H1 (cell line): ENCODE results near the gene CENPF. TPM values are rescaled to one million over a fixed set of nuclear protein-coding genes. Genes with fewer than 3 reads are reported as not detected.

Source experiments
- CTCF ChIA-PET: fragments of 300-600 bp; sonication (Branson Sonifier 250); formaldehyde crosslinking; loops from one replicate; lab custom pipeline; 2021; ENCODE audit not compliant: partially characterized antibody; lab: Charles Lee
- POLR2A ChIA-PET: fragments of 300-600 bp; sonication (Branson Sonifier 250); formaldehyde crosslinking; loops from one replicate; lab custom pipeline; 2021; ENCODE audit warnings: inconsistent platforms; ENCODE audit not compliant: partially characterized antibody; lab: Charles Lee
- DNase-seq, 2 experiments: peaks; one replicate each; pipeline versions ENCODE4 v3.0.0 to v3.0.0-alpha.2; 2010 to 2022; ENCODE audit warnings: low spot score in 2 of 2, low read depth in 1 of 2, mixed read lengths in 1 of 2
- FAIRE-seq: peaks from 2 replicates; lab custom pipeline; 2011; peaks lifted over from hg19 to GRCh38; lab: Jason Lieb, UNC
- H2AFZ ChIP-seq: 2 replicates; pipeline ENCODE4 v1.8.1; 2012; ENCODE audit warnings: low read length, inconsistent platforms
- H2AK5ac ChIP-seq: 2 replicates; pipeline ENCODE4 v1.6.1; 2013; ENCODE audit warnings: low read depth, low read length
- H2BK120ac ChIP-seq: replicated peaks from 2 replicates; pipeline ENCODE3; 2013; ENCODE audit warnings: low read depth, low read length, inconsistent platforms
- H2BK12ac ChIP-seq: 2 replicates; pipeline ENCODE4 v1.6.1; 2013; ENCODE audit warnings: low read depth, low read length
- H2BK15ac ChIP-seq: 2 replicates; pipeline ENCODE4 v1.6.1; 2013; ENCODE audit warnings: low read length
- H2BK20ac ChIP-seq: 2 replicates; pipeline ENCODE4 v1.6.1; 2013; ENCODE audit warnings: low read length
- H2BK5ac ChIP-seq: 2 replicates; pipeline ENCODE4 v1.6.1; 2013; ENCODE audit warnings: low read depth, low read length
- H3K14ac ChIP-seq: 2 replicates; pipeline ENCODE4 v1.6.1; 2013; ENCODE audit warnings: inconsistent platforms; ENCODE audit not compliant: insufficient read length
- H3K18ac ChIP-seq: 2 replicates; pipeline ENCODE4 v1.6.1; 2013; ENCODE audit warnings: low read length; ENCODE audit errors: extremely low read depth
- H3K23ac ChIP-seq: 2 replicates; pipeline ENCODE4 v1.6.1; 2013; ENCODE audit warnings: inconsistent platforms; ENCODE audit not compliant: insufficient read length
- H3K23me2 ChIP-seq: 2 replicates; pipeline ENCODE4 v1.6.1; 2013; ENCODE audit warnings: low read depth, low read length
- H3K27ac ChIP-seq: 2 replicates; pipeline ENCODE4 v1.6.1; 2011; ENCODE audit warnings: low read depth, low read length, inconsistent platforms
- H3K27me3 ChIP-seq, 4 experiments: replicated peaks in 1 of 4; 1 replicate in 1 of 4; 2 replicates in 3 of 4; pipeline versions ENCODE4 v1.6.1 to v1.8.1; 2011 to 2013; ENCODE audit warnings: low read length in 3 of 4, mild to moderate bottlenecking in 3 of 4, inconsistent platforms in 2 of 4, mixed read lengths in 2 of 4, moderate library complexity in 1 of 4; ENCODE audit not compliant: control insufficient read depth in 3 of 4, insufficient read depth in 3 of 4; ENCODE audit errors: extremely low read depth in 1 of 4
- H3K36me3 ChIP-seq, 4 experiments: 2 replicates each; pipeline versions ENCODE4 v1.6.1 to v1.8.1; 2011 to 2013; ENCODE audit warnings: mild to moderate bottlenecking in 4 of 4, low read length in 3 of 4, moderate library complexity in 2 of 4, control low read depth in 1 of 4, inconsistent platforms in 1 of 4; ENCODE audit not compliant: insufficient read depth in 4 of 4, control insufficient read depth in 2 of 4
- H3K4ac ChIP-seq: replicated peaks from 2 replicates; pipeline ENCODE3; 2013; ENCODE audit warnings: low read length, low read depth, mixed read lengths, inconsistent platforms; ENCODE audit not compliant: insufficient read length
- H3K4me1 ChIP-seq, 4 experiments: replicated peaks in 1 of 4; 1 replicate in 1 of 4; 2 replicates in 3 of 4; pipeline versions ENCODE4 v1.6.1 to v1.8.1; 2011 to 2013; ENCODE audit warnings: low read length in 3 of 4, inconsistent platforms in 2 of 4, mixed read lengths in 1 of 4; ENCODE audit not compliant: insufficient read depth in 4 of 4, control insufficient read depth in 3 of 4
- H3K4me2 ChIP-seq, 2 experiments: 2 replicates each; pipeline versions ENCODE4 v1.6.1 to v1.8.1; 2011 to 2013; ENCODE audit warnings: low read depth in 2 of 2, low read length in 2 of 2, control low read depth in 1 of 2, inconsistent platforms in 1 of 2, mild to moderate bottlenecking in 1 of 2; ENCODE audit not compliant: insufficient read depth in 1 of 2
- H3K4me3 ChIP-seq, 4 experiments: fragments of 200-600, 300-600 bp in 1 of 4; sonication (generic), shearing (Covaris generic), sonication (Bioruptor Twin) in 1 of 4; 2 replicates each; pipeline versions ENCODE4 v1.5.1 to v1.8.1; 2011 to 2016; ENCODE audit warnings: low read length in 4 of 4, low read depth in 3 of 4, control low read depth in 2 of 4, inconsistent platforms in 2 of 4, mild to moderate bottlenecking in 2 of 4, mixed read lengths in 1 of 4, moderate library complexity in 1 of 4; ENCODE audit not compliant: insufficient read depth in 2 of 4; ENCODE audit errors: extremely low read depth in 1 of 4
- H3K56ac ChIP-seq: replicated peaks from 2 replicates; pipeline ENCODE3; 2013; ENCODE audit warnings: low read depth, mild to moderate bottlenecking, mixed read lengths, low read length, inconsistent platforms; ENCODE audit not compliant: insufficient read length
- H3K79me1 ChIP-seq: 2 replicates; pipeline ENCODE4 v1.6.1; 2013; ENCODE audit warnings: low read depth, low read length, control low read depth
- H3K79me2 ChIP-seq, 2 experiments: 2 replicates each; pipeline versions ENCODE4 v1.6.1 to v1.8.1; 2012 to 2013; ENCODE audit warnings: low read length in 2 of 2, mild to moderate bottlenecking in 2 of 2, inconsistent platforms in 1 of 2; ENCODE audit not compliant: insufficient read depth in 2 of 2, control insufficient read depth in 1 of 2
- H3K9ac ChIP-seq, 4 experiments: replicated peaks in 1 of 4; 1 replicate in 1 of 4; 2 replicates in 3 of 4; pipeline versions ENCODE4 v1.6.1 to v1.8.1; 2011 to 2013; ENCODE audit warnings: low read depth in 3 of 4, low read length in 3 of 4, control low read depth in 2 of 4, mild to moderate bottlenecking in 2 of 4, moderate library complexity in 2 of 4, inconsistent platforms in 1 of 4; ENCODE audit errors: extremely low read depth in 1 of 4
- H3K9me3 ChIP-seq, 2 experiments: 2 replicates each; pipeline versions ENCODE4 v1.6.1 to v1.8.1; 2012 to 2013; ENCODE audit warnings: mild to moderate bottlenecking in 2 of 2, moderate library complexity in 2 of 2, control low read depth in 1 of 2, inconsistent platforms in 1 of 2, low read depth in 1 of 2, low read length in 1 of 2, mixed read lengths in 1 of 2; ENCODE audit not compliant: insufficient read depth in 2 of 2
- H4K20me1 ChIP-seq, 2 experiments: replicated peaks in 1 of 2; 2 replicates each; pipeline versions ENCODE3 to v1.8.1; 2011 to 2013; ENCODE audit warnings: inconsistent platforms in 2 of 2, low read length in 2 of 2, mild to moderate bottlenecking in 1 of 2; ENCODE audit not compliant: insufficient read depth in 2 of 2, control insufficient read depth in 1 of 2
- H4K5ac ChIP-seq: 2 replicates; pipeline ENCODE4 v1.6.1; 2013; ENCODE audit warnings: low read length, low read depth, mixed read lengths, inconsistent platforms; ENCODE audit not compliant: insufficient read length
- H4K8ac ChIP-seq: 2 replicates; pipeline ENCODE4 v1.8.0; 2013; ENCODE audit warnings: mild to moderate bottlenecking, moderate library complexity, low read length, inconsistent platforms; ENCODE audit not compliant: insufficient read depth; ENCODE audit errors: extremely low read depth
- H4K91ac ChIP-seq: replicated peaks from 2 replicates; pipeline ENCODE3; 2013; ENCODE audit warnings: low read length, mixed read lengths, inconsistent platforms; ENCODE audit not compliant: insufficient read length
- MAFK ChIP-seq: IDR thresholded peaks from 2 replicates; pipeline ENCODE4 v1.6.1; 2012; ENCODE audit warnings: low read depth, mild to moderate bottlenecking, improper control_type of control experiment, low read length
- WGBS, 2 experiments: shearing (Covaris generic) in 1 of 2; methylation state at CpG; one replicate each; pipeline versions ENCODE4 v1.1.6 to v1.1.7; 2013 to 2015; ENCODE audit warnings: low lambda C conversion rate in 2 of 2, mixed read lengths in 2 of 2, inconsistent platforms in 1 of 2, low coverage in 1 of 2, missing lambda C conversion rate in 1 of 2; ENCODE audit not compliant: insufficient replicate concordance in 2 of 2, insufficient coverage in 1 of 2, insufficient read length in 1 of 2; ENCODE audit errors: extremely low coverage in 1 of 2, missing lambda C conversion rate in 1 of 2; 5-methylcytosine and 5-hydroxymethylcytosine counted together
- polyA plus RNA-seq, 7 experiments: library from polyadenylated mRNA; depleted of rRNA in 3 of 7; stranded (reverse) in 5 of 7; unstranded in 2 of 7; fragments of >200 nt in 5 of 7; fragments of 200-250 nt in 2 of 7; gene quantifications; 1 replicate in 5 of 7; 2 replicates in 1 of 7; 4 replicates in 1 of 7; pipeline versions ENCODE4 v1.2.1 to v1.2.3, GENCODE V29; 2011 to 2013; ENCODE audit warnings: missing spikeins in 2 of 7, mixed read lengths in 2 of 7
- total RNA-seq: library from RNA; stranded (reverse); fragmentation: NEBNext Ultra II Directional; extraction: Animal tissue kit (Norgen Biotek cat#: 25700); gene quantifications from 2 replicates; pipeline ENCODE4 v1.2.1, GENCODE V29; 2021

The CENPF gene
- total and polyA plus RNA-seq, 2 of the 8 experiments (the other 6 are each of a cell fraction or from before 2014, with no cell fraction given): 13.7 to 170 TPM

DNA sequence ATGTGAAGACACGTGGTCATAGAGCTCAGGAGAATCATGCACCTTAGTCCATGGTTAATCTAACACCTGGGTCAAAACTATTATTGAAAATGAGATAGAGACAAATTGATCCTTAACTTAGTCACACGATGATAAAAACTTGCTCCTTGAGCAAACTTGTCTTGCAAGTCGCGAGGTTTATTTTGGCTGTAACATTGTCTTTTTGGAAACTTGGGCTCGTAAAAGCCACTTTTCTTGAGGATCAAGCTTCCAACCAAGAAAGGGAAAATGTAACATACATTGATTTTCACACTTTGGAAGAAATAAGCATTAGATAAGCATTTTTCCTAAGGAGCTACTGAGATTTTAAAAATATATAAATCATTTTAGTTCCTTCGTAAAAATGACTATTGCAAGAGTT is 19.9 kb upstream of the CENPF start:
- no peaks in the 10 kb centered on the region for H3K23me2 ChIP-seq
- H2BK120ac ChIP-seq: no peak overlapping the region
- no peak overlapping the region for H4K5ac ChIP-seq
- peaks cover 3 to 9% (median 7%) of the 10 kb centered on the region in 4 experiments; a peak in 5 of 7 replicates for H3K4me1 ChIP-seq
- no peak overlapping the region for H3K23ac ChIP-seq
- DNase-seq: no peak
- no peaks in the 10 kb centered on the region for H3K9me3 ChIP-seq
- no peak overlapping the region for H2BK20ac ChIP-seq
- H3K9ac ChIP-seq: peak overlapping the region in 1 of 4 experiments; percentile 8; a peak in 1 of 7 replicates
- H3K27ac ChIP-seq: no peak overlapping the region
- ChIA-PET CTCF (interaction anchor here (0.8 to 18.8 kb wide), 19 partner anchors 10 to 369 kb away, joined by 3 to 445 read pairs (median 5); partner anchors contain the start of gene PTPN14), POLR2A (interaction anchor here (0.6 to 6.9 kb wide), 4 partner anchors 22 to 158 kb away, joined by 3 to 69 read pairs (median 4); partner anchors contain the start of gene PTPN14)
- no peak overlapping the region for H4K8ac ChIP-seq
- H3K56ac ChIP-seq: no peak overlapping the region
- H3K4me3 ChIP-seq: no peak overlapping the region
- no peaks in the 10 kb centered on the region; the same call in 1 of the 2 replicates for H3K79me1 ChIP-seq
- no peak overlapping the region for H2BK12ac ChIP-seq
- no peak overlapping the region for H2AK5ac ChIP-seq
- H2BK15ac ChIP-seq: no peak overlapping the region
- H3K27me3 ChIP-seq: no peaks in the 10 kb centered on the region
- H3K4me2 ChIP-seq: no peak overlapping the region
- H3K14ac ChIP-seq: no peak overlapping the region
- no peaks in the 10 kb centered on the region for H3K36me3 ChIP-seq
- H2BK5ac ChIP-seq: no peak overlapping the region
- WGBS, 2 experiments: 81% methylated on average over 6 of the region's 6 CpGs; no CpG with 5 or more reads in 1 of the 2 experiments
- H2AFZ ChIP-seq: no peak overlapping the region
- no peak overlapping the region for H3K4ac ChIP-seq
- H4K91ac ChIP-seq: no peak overlapping the region
- no peaks in the 10 kb centered on the region for H3K79me2 ChIP-seq
- no peak overlapping the region for H3K18ac ChIP-seq
- no peak for FAIRE-seq
- H4K20me1 ChIP-seq: no peaks in the 10 kb centered on the region
- no peak for TF ChIP-seq MAFK
